CD4-positive, alpha-beta T cell treated with Interleukin-15 for 4 hours (primary cell): ENCODE results near the gene CNGB1.
"Not testable (repeated sequence)": the region's sequence is repeated elsewhere in the genome, so short reads cannot be mapped to it uniquely, and the experiment has no call there.

Source experiments
- DNase-seq: peaks from one replicate; pipeline ENCODE4 v3.0.0-alpha.2; 2020; ENCODE audit warnings: low spot score

Gene CNGB1

DNA sequence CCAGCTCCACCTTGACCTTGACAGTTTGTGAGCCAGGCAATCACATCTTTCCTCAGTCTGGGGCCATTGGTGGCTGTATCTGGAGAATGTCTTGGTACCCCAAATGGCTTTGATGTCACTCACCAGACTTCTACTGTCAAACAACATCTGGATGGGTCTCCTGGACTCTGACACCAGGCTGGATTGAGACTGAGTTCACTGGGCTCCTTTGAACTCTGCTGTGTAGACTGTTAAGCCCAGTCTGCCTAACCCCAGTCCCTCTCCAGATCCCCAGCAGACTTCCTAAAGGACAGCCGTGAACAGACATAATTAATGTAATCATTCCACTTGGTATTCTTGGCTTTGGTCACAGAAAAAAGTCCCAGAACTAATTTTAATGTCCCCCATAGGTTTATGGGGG is 84.5 kb downstream of the CNGB1 start:
- no peak for DNase-seq

GRCh38 chr16:57884655-57885133 is 86.2 kb downstream of the CNGB1 start:
- DNase-seq: no peak

- DNase-seq: no peak
Observed at GRCh38 chr16:57883953-57884654, 86.8 kb downstream of the CNGB1 start.

DNA sequence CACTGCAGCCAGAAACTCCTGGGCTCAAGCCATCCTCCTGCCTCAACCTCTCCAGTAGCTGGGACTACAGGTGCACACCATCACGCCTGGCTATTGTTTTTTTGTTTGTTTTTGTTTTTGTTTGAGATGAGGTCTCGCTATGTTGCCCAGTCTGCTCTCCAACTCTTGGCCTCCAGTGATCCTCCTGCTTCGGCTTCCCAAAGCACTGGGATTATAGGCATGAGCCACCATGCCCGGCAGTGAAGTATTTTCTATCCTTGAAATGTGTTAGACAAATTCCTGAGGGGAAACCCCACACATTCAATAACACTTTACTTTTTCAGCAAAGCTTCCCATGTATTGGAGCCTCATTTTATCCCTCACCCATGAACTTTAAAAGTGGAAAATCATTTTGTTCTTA is 87.4 kb downstream of the CNGB1 start:
- no peak for DNase-seq

GRCh38 chr16:57882792-57883191 is 88.1 kb downstream of the CNGB1 start:
- no peak for DNase-seq

GRCh38 chr16:57882206-57882605 is 88.7 kb downstream of the CNGB1 start:
- no peak for DNase-seq

DNA sequence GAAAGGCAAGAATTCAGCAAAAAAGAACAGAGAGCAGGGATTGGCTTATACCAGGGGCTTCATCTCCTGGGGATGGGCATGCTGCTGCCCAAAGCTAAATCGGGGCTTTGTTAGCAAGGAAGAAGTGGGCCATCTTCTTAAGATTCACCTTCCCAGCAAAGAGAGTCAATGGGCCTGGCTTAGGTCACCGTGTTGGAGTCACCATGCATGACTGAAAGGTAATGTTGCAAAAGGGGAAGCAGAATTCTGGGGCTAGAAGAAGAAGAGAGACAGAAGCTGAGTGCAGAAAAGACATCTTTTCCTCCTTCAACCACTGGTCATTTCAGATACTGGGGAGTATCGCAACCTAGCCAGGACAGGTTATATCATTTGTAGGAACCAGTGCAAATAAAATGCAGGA is 92.3 kb downstream of the CNGB1 start:
- no peak for DNase-seq

GRCh38 chr16:57876210-57876609 is 94.7 kb downstream of the CNGB1 start:
- no peak for DNase-seq

DNA sequence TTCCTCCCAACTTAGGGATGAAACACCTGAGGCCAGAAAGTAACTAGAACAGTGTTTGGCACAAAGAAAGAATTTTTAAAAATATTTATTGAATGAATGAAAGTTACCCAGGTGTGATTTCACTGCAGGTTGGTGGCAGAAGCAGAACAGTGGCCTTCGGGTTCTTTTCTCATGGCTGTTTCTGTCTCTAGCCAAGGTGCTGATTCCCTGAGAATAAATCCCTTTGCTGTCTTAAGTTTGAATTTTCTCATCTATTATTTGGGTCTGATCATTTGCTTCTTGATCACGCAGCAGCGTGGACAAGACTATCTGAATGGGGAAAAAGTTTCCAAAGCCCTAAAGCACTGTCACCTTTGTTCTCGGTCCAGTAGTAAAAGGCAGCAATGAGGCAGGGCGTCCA is 95.6 kb downstream of the CNGB1 start:
- DNase-seq: no peak

DNA sequence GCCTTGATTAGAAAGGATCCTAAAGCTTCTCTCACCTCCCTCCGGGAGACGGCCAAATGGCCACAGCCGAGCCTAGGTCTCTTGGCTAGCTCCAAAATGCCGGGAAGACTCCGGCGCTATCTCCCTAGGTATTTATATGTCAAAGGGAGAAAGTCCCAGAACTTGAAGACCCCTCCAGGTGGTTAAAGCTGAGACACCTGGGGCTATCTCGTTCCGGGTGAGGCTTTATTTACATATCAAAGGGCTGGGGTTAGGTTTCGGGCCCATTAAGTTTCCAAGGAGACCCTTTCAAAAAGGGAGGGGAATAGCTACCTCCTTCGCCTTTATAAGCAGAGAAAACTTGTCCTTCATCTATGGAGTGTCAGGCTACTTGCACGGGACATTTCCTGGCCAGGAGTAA is 97.7 kb downstream of the CNGB1 start:
- DNase-seq: no peak

DNA sequence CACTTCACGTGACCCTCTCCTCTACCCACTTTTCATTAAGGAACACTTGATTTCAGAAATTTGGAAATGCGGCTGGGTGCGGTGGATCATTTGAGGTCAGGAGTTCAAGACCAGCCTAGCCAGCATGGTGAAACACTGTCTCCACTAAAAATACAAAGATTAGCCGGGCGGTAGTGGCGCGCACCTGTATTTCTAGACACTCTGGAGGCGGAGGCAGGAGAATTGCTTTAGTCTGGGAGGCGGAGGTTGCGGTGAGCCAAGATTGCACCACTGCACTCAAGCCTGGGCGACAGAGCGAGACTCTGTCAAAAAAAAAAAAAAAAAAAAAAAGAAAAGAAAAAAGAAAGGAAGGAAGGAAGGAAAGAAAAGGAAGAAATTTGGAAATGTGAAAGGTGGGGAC is 98.2 kb downstream of the CNGB1 start:
- not testable (repeated sequence) for DNase-seq

GRCh38 chr16:57871456-57871855 is 99.5 kb downstream of the CNGB1 start:
- DNase-seq: no peak

GRCh38 chr16:57870753-57871454 is 100.0 kb downstream of the CNGB1 start:
- DNase-seq: no peak

GRCh38 chr16:57868913-57869520 is 101.9 kb downstream of the CNGB1 start:
- DNase-seq: no peak

- no peak for DNase-seq
Observed at GRCh38 chr16:57867000-57867561, 103.8 kb downstream of the CNGB1 start.

GRCh38 chr16:57866529-57866918 is 104.4 kb downstream of the CNGB1 start:
- no peak for DNase-seq

GRCh38 chr16:57865746-57866528 is 105.0 kb downstream of the CNGB1 start:
- no peak for DNase-seq

DNA sequence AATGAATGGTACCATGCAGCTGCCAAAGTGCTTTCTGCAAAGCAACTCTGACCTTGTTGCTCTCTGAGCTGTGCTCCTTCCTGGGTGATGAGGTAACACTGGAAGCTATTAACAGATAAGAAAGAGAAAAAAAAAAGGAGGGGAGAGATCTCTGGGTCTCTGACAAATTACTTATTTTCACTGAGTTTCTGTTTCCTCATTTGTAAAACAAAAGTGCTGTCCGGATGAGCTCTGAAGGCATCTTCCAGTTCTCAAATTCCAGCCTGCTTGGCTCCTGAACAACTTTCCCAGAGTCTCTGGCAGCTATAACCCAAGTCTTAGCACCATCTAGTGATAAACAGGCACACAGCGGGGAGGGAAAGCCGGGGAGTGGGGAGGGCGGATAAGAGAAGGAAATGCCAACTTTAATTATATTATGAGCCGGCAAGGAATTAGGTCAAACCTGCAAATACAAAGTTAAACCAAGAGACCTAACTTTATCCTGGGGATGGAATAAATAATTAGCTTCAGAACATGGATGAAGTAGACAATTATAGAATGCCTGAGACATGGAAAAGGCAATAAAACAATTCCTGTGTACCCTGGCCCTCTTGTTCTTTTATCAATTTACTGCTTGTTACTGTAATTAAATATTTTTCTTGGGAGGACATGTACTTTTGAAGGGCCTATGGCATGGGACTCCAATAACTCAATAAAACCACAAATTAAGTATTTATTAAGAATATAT is 107.3 kb downstream of the CNGB1 start:
- DNase-seq: no peak

DNA sequence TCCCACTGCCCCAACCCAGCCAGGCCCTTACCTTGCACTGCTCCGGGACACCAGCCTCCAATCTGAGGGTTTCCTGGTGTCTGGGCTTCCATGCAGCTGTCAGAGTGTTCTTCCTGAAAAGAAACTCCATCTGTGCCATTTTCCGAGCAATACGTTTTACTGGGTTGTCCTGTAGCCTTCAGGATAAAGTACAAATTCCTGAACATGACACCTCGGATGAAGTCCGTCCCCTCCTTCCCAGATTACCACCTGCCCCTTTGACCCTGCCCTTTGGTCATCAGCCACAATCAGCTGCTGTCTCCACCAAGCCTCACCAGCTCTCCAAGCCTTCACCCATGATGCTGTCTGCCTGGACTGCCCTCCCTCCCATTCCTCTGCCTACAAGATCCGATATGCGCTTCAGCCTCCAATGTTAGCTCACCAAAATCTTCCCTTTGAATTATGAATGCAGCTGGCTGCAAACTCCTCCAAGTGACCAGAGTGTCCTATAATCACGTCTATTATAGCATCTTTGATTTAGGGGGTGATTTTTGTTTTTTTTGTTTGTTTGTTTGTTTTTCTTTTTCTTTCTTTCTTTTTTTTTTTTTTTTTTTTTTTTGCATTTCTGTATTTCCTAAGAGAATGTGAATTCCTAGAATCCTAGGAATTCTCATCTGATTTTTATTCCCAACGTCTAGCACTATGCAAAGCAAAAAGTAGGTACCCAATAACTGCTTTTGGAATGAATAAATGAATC is 108.1 kb downstream of the CNGB1 start:
- DNase-seq: no peak

GRCh38 chr16:57859331-57859730 is 111.6 kb downstream of the CNGB1 start:
- no peak for DNase-seq

GRCh38 chr16:57858635-57859034 is 112.3 kb downstream of the CNGB1 start:
- no peak for DNase-seq
